Liver (tissue), 3 donors: Measurements from ENCODE around the gene TMEM108.

ENCODE experiments used
- EGR1 ChIP-seq, 2 donors: IDR thresholded peaks; 2 replicates each; pipeline ENCODE4 v1.6.1; 2016 to 2018; ENCODE audit warnings: antibody characterized with exemption in 2 of 2, low read depth in 2 of 2
- GABPA ChIP-seq, 2 donors: IDR thresholded peaks in 1 of 2; conservative IDR thresholded peaks in 1 of 2; 2 replicates each; pipeline ENCODE4 v1.6.1; 2016; ENCODE audit warnings: antibody characterized with exemption in 2 of 2, mild to moderate bottlenecking in 1 of 2, moderate library complexity in 1 of 2
- JUND ChIP-seq, 2 donors: IDR thresholded peaks; 2 replicates each; pipeline ENCODE4 v1.6.1; 2016; ENCODE audit warnings: antibody characterized with exemption in 2 of 2
- REST ChIP-seq: IDR thresholded peaks from 2 replicates; pipeline ENCODE4 v1.6.1; 2016; ENCODE audit warnings: antibody characterized with exemption, mild to moderate bottlenecking
- RXRA ChIP-seq, 2 donors: IDR thresholded peaks; 2 replicates each; pipeline ENCODE4 v1.6.1; 2017 to 2018; ENCODE audit warnings: antibody characterized with exemption in 2 of 2, mild to moderate bottlenecking in 1 of 2
- YY1 ChIP-seq: IDR thresholded peaks from 2 replicates; pipeline ENCODE4 v1.6.1; 2016; ENCODE audit warnings: antibody characterized with exemption, mild to moderate bottlenecking
- TF ChIP-seq, protein P1 (sequence below): fragments of 150-350 bp; IDR thresholded peaks from 2 replicates; pipeline ENCODE4 v1.5.1; 2017; ENCODE audit warnings: improper control_type of control experiment, low read depth, low read length; ENCODE audit not compliant: missing input control
- TF ChIP-seq, protein P2 (sequence below): IDR thresholded peaks from 2 replicates; pipeline ENCODE4 v1.6.1; 2016; ENCODE audit warnings: antibody characterized with exemption
- donor health status: healthy.
- donor health status: healthy.

DNA sequence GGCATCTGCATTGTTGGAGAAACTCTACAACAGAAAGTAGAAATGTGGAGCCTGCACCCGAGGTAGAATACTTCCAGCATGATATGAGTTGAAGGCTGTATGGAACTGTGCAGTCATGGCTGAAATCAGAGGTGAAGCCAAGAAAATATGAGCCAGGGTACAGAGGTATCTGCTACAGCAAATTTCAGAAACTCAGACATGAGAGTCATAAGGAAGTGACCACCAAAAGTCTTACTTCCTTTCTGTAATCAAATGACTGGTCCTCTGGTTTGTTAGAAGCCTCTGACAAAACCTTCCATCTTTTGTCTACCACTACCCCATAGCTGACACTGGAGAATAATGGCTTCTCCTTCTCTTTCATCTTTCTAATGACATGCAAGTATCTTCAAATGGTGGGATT is 159.4 kb downstream of the TMEM108 start:
- TF ChIP-seq, protein P1, sequence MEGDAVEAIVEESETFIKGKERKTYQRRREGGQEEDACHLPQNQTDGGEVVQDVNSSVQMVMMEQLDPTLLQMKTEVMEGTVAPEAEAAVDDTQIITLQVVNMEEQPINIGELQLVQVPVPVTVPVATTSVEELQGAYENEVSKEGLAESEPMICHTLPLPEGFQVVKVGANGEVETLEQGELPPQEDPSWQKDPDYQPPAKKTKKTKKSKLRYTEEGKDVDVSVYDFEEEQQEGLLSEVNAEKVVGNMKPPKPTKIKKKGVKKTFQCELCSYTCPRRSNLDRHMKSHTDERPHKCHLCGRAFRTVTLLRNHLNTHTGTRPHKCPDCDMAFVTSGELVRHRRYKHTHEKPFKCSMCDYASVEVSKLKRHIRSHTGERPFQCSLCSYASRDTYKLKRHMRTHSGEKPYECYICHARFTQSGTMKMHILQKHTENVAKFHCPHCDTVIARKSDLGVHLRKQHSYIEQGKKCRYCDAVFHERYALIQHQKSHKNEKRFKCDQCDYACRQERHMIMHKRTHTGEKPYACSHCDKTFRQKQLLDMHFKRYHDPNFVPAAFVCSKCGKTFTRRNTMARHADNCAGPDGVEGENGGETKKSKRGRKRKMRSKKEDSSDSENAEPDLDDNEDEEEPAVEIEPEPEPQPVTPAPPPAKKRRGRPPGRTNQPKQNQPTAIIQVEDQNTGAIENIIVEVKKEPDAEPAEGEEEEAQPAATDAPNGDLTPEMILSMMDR, result no peak
- TF ChIP-seq RXRA (IDR thresholded peaks at IDR 0.05) (no peak), EGR1 (IDR thresholded peaks at IDR 0.05; ENCODE audit: low read depth in 2 of 2) (no peak), JUND (IDR thresholded peaks at IDR 0.05) (no peak), YY1 (no peak), GABPA (IDR thresholded peaks at IDR 0.05 in 1 of 2, conservative IDR thresholded peaks at IDR 0.05 in 1 of 2) (no peak), REST (no peak)
- TF ChIP-seq, protein P2, sequence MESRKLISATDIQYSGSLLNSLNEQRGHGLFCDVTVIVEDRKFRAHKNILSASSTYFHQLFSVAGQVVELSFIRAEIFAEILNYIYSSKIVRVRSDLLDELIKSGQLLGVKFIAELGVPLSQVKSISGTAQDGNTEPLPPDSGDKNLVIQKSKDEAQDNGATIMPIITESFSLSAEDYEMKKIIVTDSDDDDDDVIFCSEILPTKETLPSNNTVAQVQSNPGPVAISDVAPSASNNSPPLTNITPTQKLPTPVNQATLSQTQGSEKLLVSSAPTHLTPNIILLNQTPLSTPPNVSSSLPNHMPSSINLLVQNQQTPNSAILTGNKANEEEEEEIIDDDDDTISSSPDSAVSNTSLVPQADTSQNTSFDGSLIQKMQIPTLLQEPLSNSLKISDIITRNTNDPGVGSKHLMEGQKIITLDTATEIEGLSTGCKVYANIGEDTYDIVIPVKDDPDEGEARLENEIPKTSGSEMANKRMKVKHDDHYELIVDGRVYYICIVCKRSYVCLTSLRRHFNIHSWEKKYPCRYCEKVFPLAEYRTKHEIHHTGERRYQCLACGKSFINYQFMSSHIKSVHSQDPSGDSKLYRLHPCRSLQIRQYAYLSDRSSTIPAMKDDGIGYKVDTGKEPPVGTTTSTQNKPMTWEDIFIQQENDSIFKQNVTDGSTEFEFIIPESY, result no peak
